ENCODE results near the gene IL3RA.
"Not testable (repeated sequence)": the region's sequence is repeated elsewhere in the genome, so short reads cannot be mapped to it uniquely, and the experiment has no call there.

IL3RA gene

DNA sequence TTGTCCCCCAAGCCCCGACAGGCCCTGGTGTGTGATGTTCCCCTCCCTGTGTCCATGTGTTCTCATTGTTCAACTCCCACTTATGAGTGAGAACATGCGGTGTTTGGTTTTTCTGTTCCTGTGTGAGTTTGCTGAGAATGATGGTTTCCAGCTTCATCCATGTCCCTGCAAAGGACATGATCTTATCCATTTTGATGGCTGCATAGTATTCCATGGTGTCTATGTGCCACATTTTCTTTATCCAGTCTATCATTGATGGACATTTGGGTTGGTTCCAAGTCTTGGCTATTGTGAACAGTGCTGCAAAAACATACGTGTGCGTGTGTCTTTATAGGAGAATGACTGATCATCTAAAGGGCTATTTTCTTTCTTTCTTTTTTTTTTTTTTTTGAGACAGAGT lies 4.2 kb upstream of the IL3RA start:
- not testable (repeated sequence) for H3K9ac ChIP-seq (ENCODE audit: low read depth, low read length); H3K27me3 ChIP-seq (ENCODE audit: control insufficient read depth, insufficient read depth, low read length); H3K36me3 ChIP-seq (ENCODE audit: control insufficient read depth, insufficient read depth, low read length); H3K27ac ChIP-seq (ENCODE audit: low read depth, low read length); H3K9me3 ChIP-seq (ENCODE audit: control insufficient read depth, insufficient read depth, low read length); H3K4me3 ChIP-seq (ENCODE audit: low read depth, low read length); H3K4me1 ChIP-seq (ENCODE audit: control insufficient read depth, insufficient read depth, low read length)

DNA sequence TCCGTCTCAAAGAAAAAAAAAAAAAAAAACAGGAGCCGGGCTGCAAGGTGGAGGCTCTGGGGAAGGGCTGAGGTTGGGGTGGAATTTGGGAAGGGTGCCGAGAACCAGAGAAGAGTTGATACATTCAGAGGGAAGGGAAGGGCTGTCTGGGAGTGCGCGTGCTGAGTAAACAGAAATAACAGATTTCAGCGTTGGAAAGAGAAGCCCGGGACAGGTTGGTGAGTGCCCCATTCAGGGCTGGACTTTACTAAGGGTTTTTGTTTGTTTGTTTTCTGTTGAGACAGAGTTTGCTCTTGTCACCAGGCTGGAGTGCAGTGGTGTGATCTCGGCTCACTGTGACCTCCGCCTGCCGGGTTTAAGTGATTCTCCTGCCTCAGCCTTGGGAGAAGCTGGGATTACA lies 1.7 kb upstream of the IL3RA start:
- H3K27ac ChIP-seq (ENCODE audit: low read depth, low read length): no peak overlapping the region

DNA sequence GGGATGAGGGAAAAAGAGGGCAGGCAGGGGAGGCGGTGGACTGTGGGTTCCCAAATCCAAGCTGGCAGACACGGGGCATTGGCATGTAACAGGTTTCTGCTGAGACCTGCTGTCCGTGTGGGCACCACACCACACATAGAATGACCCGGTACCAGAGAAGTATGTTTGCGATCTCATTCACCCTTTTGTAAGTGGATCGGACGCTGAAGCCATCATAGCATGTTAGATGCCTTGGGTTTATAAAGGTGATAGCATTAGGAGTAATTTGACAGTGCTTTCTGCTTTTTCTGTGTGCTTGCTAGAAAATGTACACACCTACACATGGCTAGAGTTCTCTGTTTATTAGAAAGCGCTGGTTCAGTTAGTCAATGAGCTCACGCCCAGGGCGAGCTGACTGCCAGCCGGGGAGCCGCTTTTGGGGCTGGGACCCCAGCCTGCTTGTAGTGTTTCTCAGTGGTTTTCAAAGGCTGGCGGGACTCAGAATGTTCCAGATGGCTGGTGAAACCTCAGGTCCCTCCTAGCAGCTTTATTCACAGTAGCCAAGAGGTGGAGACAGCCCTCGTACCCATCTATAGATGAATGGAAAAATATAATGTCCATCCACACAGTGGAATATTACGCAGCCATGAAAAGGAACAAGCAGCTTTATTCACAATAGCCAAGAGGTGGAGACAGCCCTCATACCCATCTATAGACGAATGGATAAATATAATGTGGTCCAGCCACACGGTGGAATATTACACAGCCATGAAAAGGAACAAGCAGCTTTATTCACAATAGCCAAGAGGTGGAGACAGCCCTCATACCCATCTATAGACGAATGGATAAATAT lies 579 bp downstream of the IL3RA start:
- H3K27ac ChIP-seq (ENCODE audit: low read depth, low read length): no peak overlapping the region
- H3K9ac ChIP-seq (ENCODE audit: low read depth, low read length): no peak overlapping the region

More for the DNA sequence above, 1.7 kb upstream of the IL3RA start:
- Histone ChIP-seq H3K4me3 (ENCODE audit: low read depth, low read length) (no peak overlapping the region), H3K9me3 (ENCODE audit: control insufficient read depth, insufficient read depth, low read length) (no peaks in the 10 kb centered on the region), H3K9ac (ENCODE audit: low read depth, low read length) (no peak overlapping the region), H3K4me1 (ENCODE audit: control insufficient read depth, insufficient read depth, low read length) (no peaks in the 10 kb centered on the region), H3K36me3 (ENCODE audit: control insufficient read depth, insufficient read depth, low read length) (no peaks in the 10 kb centered on the region), H3K27me3 (ENCODE audit: control insufficient read depth, insufficient read depth, low read length) (no peaks in the 10 kb centered on the region)

GRCh38 chrX:1341545-1342184 lies 5.1 kb downstream of the IL3RA start:
- H3K27me3 ChIP-seq (ENCODE audit: control insufficient read depth, insufficient read depth, low read length): no peaks in the 10 kb centered on the region
- no peak overlapping the region for H3K4me3 ChIP-seq (ENCODE audit: low read depth, low read length)
- no peak overlapping the region for H3K27ac ChIP-seq (ENCODE audit: low read depth, low read length)
- no peaks in the 10 kb centered on the region for H3K9me3 ChIP-seq (ENCODE audit: control insufficient read depth, insufficient read depth, low read length)
- H3K4me1 ChIP-seq (ENCODE audit: control insufficient read depth, insufficient read depth, low read length): no peaks in the 10 kb centered on the region
- no peak overlapping the region for H3K9ac ChIP-seq (ENCODE audit: low read depth, low read length)
- no peaks in the 10 kb centered on the region for H3K36me3 ChIP-seq (ENCODE audit: control insufficient read depth, insufficient read depth, low read length)

More for the DNA sequence above, 579 bp downstream of the IL3RA start:
- Histone ChIP-seq H3K4me1 (ENCODE audit: control insufficient read depth, insufficient read depth, low read length) (no peaks in the 10 kb centered on the region), H3K4me3 (ENCODE audit: low read depth, low read length) (no peak overlapping the region), H3K36me3 (ENCODE audit: control insufficient read depth, insufficient read depth, low read length) (no peaks in the 10 kb centered on the region), H3K9me3 (ENCODE audit: control insufficient read depth, insufficient read depth, low read length) (no peaks in the 10 kb centered on the region), H3K27me3 (ENCODE audit: control insufficient read depth, insufficient read depth, low read length) (no peaks in the 10 kb centered on the region)

DNA sequence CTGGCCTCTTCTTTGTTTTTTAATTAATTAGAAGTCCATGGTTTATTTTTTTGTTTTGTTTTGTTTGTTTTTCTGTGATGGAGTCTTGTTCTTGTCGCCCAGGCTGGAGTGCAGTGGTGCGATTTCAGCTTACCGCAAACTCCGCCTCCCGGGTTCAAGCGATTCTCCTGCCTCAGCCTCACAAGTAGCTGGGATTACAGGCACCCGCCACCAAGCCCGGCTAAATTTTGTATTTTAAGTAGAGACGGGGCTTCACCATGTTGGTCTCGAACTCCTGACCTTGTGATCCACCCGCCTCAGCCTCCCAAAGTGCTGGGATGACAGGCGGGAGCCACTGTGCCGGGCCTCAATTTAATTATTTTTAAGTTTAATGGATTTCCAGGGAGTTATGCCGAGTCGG lies 13.0 kb downstream of the IL3RA start:
- H3K27me3 ChIP-seq (ENCODE audit: control insufficient read depth, insufficient read depth, low read length); H3K4me1 ChIP-seq (ENCODE audit: control insufficient read depth, insufficient read depth, low read length); H3K9me3 ChIP-seq (ENCODE audit: control insufficient read depth, insufficient read depth, low read length); H3K9ac ChIP-seq (ENCODE audit: low read depth, low read length); H3K27ac ChIP-seq (ENCODE audit: low read depth, low read length); H3K4me3 ChIP-seq (ENCODE audit: low read depth, low read length); H3K36me3 ChIP-seq (ENCODE audit: control insufficient read depth, insufficient read depth, low read length): not testable (repeated sequence)

DNA sequence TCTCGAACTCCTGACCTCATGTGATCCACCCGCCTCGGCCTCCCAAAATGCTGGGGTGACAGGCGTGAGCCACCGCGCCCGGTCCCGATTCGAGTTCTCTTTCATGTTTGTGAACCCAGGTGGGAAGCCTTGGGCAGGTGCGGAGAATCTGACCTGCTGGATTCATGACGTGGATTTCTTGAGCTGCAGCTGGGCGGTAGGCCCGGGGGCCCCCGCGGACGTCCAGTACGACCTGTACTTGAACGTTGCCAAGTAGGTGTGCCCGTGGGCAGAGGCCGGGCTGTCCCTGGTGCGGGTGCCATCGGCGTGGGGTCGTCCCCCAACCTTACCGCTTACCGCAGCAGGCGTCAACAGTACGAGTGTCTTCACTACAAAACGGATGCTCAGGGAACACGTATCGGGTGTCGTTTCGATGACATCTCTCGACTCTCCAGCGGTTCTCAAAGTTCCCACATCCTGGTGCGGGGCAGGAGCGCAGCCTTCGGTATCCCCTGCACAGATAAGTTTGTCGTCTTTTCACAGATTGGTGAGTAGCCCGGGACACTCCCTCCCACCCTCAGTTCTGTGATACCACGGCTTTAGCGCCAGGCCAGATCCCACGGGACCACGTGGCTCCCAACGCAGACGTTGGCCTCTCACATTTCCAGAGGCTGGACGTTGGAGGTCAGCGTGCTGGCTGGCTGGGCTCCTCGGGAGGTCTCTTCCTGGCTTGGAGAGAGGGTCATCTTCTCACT lies 15.6 kb downstream of the IL3RA start:
- peaks cover 8% of the 10 kb centered on the region for H3K4me1 ChIP-seq (ENCODE audit: control insufficient read depth, insufficient read depth, low read length)
- H3K27ac ChIP-seq (ENCODE audit: low read depth, low read length): no peak overlapping the region
- no peak overlapping the region for H3K9ac ChIP-seq (ENCODE audit: low read depth, low read length)
- H3K9me3 ChIP-seq (ENCODE audit: control insufficient read depth, insufficient read depth, low read length): peaks cover 4% of the 10 kb centered on the region
- H3K4me3 ChIP-seq (ENCODE audit: low read depth, low read length): no peak overlapping the region
- no peaks in the 10 kb centered on the region for H3K27me3 ChIP-seq (ENCODE audit: control insufficient read depth, insufficient read depth, low read length)
- H3K36me3 ChIP-seq (ENCODE audit: control insufficient read depth, insufficient read depth, low read length): no peaks in the 10 kb centered on the region

DNA sequence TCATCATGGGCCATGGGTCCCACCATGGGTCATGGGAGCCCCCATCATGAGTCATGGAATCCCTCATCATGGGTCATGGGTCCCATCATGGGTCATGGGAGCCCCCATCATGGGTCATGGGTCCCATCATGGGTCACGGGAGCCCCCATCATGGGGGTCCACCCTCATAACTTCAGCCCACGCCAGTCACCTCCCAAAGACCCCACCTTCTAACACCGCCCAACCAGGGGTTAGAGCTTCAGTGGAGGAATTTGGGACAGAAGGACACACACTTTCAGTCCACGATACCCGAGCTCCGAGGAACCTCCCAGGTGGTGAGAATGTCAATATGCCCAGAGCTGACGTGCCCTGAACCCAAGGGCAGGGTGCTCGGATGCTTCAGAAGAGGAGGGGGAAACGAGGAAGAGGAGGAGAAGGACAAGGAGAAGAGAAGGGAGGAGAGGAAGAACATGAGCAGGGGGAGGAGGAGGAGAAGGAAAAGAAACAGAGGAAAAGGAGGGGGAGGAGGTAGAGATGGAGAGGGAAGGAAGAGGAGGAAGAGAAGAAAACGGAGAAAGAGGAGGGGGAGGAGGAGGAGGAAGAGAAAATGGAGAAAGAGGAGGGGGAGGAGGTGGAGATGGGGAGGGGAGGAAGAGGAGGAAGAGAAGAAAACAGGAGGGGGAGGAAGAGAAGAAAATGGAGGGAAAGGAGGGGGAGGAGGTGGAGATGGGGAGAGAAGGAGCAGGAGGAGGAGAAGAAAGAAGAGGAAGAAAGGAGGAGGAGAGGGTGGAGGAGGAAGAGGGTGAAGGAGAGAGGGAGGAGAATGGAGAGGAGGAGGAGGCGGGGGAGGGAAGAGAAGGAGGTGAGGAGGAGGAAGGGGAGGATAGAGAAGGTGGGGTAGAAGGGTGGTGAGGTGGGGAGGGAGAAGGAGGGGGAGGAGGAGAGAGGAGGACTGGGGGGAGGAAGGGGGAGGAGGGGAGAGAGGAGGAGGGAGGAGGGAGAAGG lies 17.7 kb downstream of the IL3RA start:
- Histone ChIP-seq H3K36me3 (ENCODE audit: control insufficient read depth, insufficient read depth, low read length) (peaks cover 8% of the 10 kb centered on the region; the same call in 1 of the 2 replicates), H3K4me3 (ENCODE audit: low read depth, low read length) (no peak overlapping the region)

GRCh38 chrX:1355131-1356046 lies 18.8 kb downstream of the IL3RA start:
- Histone ChIP-seq H3K27me3 (ENCODE audit: control insufficient read depth, insufficient read depth, low read length) (no peaks in the 10 kb centered on the region), H3K36me3 (ENCODE audit: control insufficient read depth, insufficient read depth, low read length) (peaks cover 8% of the 10 kb centered on the region; the same call in 1 of the 2 replicates), H3K9me3 (ENCODE audit: control insufficient read depth, insufficient read depth, low read length) (peaks cover 11% of the 10 kb centered on the region), H3K9ac (ENCODE audit: low read depth, low read length) (no peak overlapping the region), H3K4me3 (ENCODE audit: low read depth, low read length) (no peak overlapping the region), H3K27ac (ENCODE audit: low read depth, low read length) (peak overlapping the region; percentile 59), H3K4me1 (ENCODE audit: control insufficient read depth, insufficient read depth, low read length) (peaks cover 8% of the 10 kb centered on the region)

More for the DNA sequence above, 17.7 kb downstream of the IL3RA start:
- Histone ChIP-seq H3K9me3 (ENCODE audit: control insufficient read depth, insufficient read depth, low read length) (peaks cover 11% of the 10 kb centered on the region), H3K9ac (ENCODE audit: low read depth, low read length) (no peak overlapping the region), H3K27me3 (ENCODE audit: control insufficient read depth, insufficient read depth, low read length) (no peaks in the 10 kb centered on the region), H3K27ac (ENCODE audit: low read depth, low read length) (no peak overlapping the region), H3K4me1 (ENCODE audit: control insufficient read depth, insufficient read depth, low read length) (peaks cover 8% of the 10 kb centered on the region)

DNA sequence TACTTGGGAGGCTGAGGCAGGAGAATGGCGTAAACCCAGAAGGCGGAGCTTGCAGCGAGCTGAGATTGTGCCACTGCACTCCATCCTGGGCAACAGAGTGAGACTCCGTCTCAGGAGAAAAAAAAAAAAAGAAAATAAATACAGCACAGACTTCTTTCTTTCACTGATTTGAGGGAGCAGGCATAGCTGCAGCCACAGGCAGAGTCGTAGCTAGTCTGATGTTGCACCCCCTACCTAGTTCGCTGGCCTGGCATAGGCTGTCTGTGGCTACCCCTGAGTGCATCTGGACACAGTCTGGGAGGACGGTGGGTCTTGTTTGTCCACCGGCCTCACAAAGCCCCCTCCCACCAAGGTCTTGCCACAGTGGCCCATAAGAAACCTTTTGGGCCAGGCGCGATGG lies 21.4 kb downstream of the IL3RA start:
- Histone ChIP-seq H3K9me3 (ENCODE audit: control insufficient read depth, insufficient read depth, low read length) (peaks cover 10% of the 10 kb centered on the region), H3K4me3 (ENCODE audit: low read depth, low read length) (no peak overlapping the region), H3K27me3 (ENCODE audit: control insufficient read depth, insufficient read depth, low read length) (no peaks in the 10 kb centered on the region), H3K36me3 (ENCODE audit: control insufficient read depth, insufficient read depth, low read length) (peaks cover 8% of the 10 kb centered on the region; the same call in 1 of the 2 replicates), H3K4me1 (ENCODE audit: control insufficient read depth, insufficient read depth, low read length) (peaks cover 8% of the 10 kb centered on the region), H3K27ac (ENCODE audit: low read depth, low read length) (no peak overlapping the region), H3K9ac (ENCODE audit: low read depth, low read length) (no peak overlapping the region)

Data from HUES48 (cell line).